HepG2 (cell line): ENCODE measurements around the gene ABCB8. TPM values are rescaled to one million over a fixed set of nuclear protein-coding genes. Genes with fewer than 3 reads are reported as not detected.

Experiments
- CREM ChIP-seq, 2 experiments: sonication (generic) in 1 of 2; formaldehyde crosslinking in 1 of 2; IDR thresholded peaks; 2 replicates each; pipeline versions ENCODE4 v1.4.0 to v1.6.1; 2016 to 2020; ENCODE audit warnings: antibody characterized with exemption in 1 of 2, mild to moderate bottlenecking in 1 of 2, missing genetic modification reagents in 1 of 2
- FLYWCH1 ChIP-seq: sonication (generic); formaldehyde crosslinking; IDR thresholded peaks from 2 replicates; pipeline ENCODE4 v1.8.1; 2023; ENCODE audit warnings: mild to moderate bottlenecking, missing genetic modification reagents
- FOXO1 ChIP-seq: sonication (generic); formaldehyde crosslinking; IDR thresholded peaks from 2 replicates; pipeline ENCODE4 v1.4.0; 2020; ENCODE audit warnings: missing genetic modification reagents
- GATAD1 ChIP-seq: IDR thresholded peaks from 2 replicates; pipeline ENCODE4 v1.6.1; 2016; ENCODE audit warnings: missing genetic modification reagents, missing compliant biosample characterization
- MLLT10 ChIP-seq: sonication (generic); formaldehyde crosslinking; IDR thresholded peaks from 2 replicates; pipeline ENCODE4 v1.4.0; 2020; ENCODE audit warnings: missing genetic modification reagents
- NFKB2 ChIP-seq: sonication (generic); formaldehyde crosslinking; IDR thresholded peaks from 2 replicates; pipeline ENCODE4 v1.4.0; 2020; ENCODE audit warnings: missing genetic modification reagents, borderline replicate concordance
- RFXANK ChIP-seq: IDR thresholded peaks from 2 replicates; pipeline ENCODE4 v1.6.1; 2016
- SP2 ChIP-seq: sonication (generic); formaldehyde crosslinking; IDR thresholded peaks from 2 replicates; pipeline ENCODE4 v1.5.1; 2020; ENCODE audit warnings: mild to moderate bottlenecking, missing genetic modification reagents
- ZFP36L2 ChIP-seq: sonication (generic); formaldehyde crosslinking; IDR thresholded peaks from 2 replicates; pipeline ENCODE4 v1.4.0; 2020; ENCODE audit warnings: missing genetic modification reagents
- ZNF20 ChIP-seq: sonication (generic); formaldehyde crosslinking; IDR thresholded peaks from 2 replicates; pipeline ENCODE4 v1.4.0; 2020; ENCODE audit warnings: mild to moderate bottlenecking, moderate library complexity, missing genetic modification reagents
- ZNF724P ChIP-seq: sonication (generic); formaldehyde crosslinking; IDR thresholded peaks from 2 replicates; pipeline ENCODE4 v1.8.0; 2022; ENCODE audit warnings: missing genetic modification reagents, borderline replicate concordance
- polyA plus RNA-seq, 8 experiments: library from polyadenylated mRNA; depleted of rRNA in 3 of 8; stranded (reverse) in 7 of 8; unstranded in 1 of 8; fragments of >200 nt; fragmentation: Illumina TruSeq in 4 of 8; extraction: Trizol in 4 of 8; gene quantifications; 2 replicates each; pipeline versions ENCODE4 v1.2.1 to v1.2.3, GENCODE V29; 2011 to 2016; ENCODE audit warnings: low read depth in 4 of 8, missing spikeins in 1 of 8, mixed read lengths in 1 of 8; ENCODE audit not compliant: insufficient read depth in 1 of 8
- total RNA-seq, 5 experiments: library from RNA; depleted of rRNA; stranded (reverse); fragments of >200 nt; fragmentation: Illumina TruSeq; extraction: Trizol; gene quantifications; 2 replicates each; pipeline ENCODE4 v1.2.3, GENCODE V29; 2016; ENCODE audit warnings: low read depth in 1 of 5
- TF ChIP-seq, protein P1 (sequence below): sonication (generic); formaldehyde crosslinking; IDR thresholded peaks from 2 replicates; pipeline ENCODE4 v1.4.0; 2020; ENCODE audit warnings: missing genetic modification reagents
- TF ChIP-seq, protein P2 (sequence below): sonication (generic); formaldehyde crosslinking; IDR thresholded peaks from 2 replicates; pipeline ENCODE4 v1.4.0; 2020; ENCODE audit warnings: missing genetic modification reagents
- TF ChIP-seq, protein P3 (sequence below): sonication (generic); formaldehyde crosslinking; IDR thresholded peaks from 2 replicates; pipeline ENCODE4 v1.5.0; 2020; ENCODE audit warnings: mild to moderate bottlenecking, missing genetic modification reagents, moderate library complexity
- TF ChIP-seq, protein P4 (sequence below): sonication (generic); formaldehyde crosslinking; IDR thresholded peaks from 2 replicates; pipeline ENCODE4 v1.4.0; 2020; ENCODE audit warnings: mild to moderate bottlenecking, missing genetic modification reagents
- TF ChIP-seq, protein P5 (sequence below): sonication (generic); formaldehyde crosslinking; IDR thresholded peaks from 2 replicates; pipeline ENCODE4 v1.8.0; 2022; ENCODE audit warnings: missing genetic modification reagents, mild to moderate bottlenecking, inconsistent platforms, borderline replicate concordance
- TF ChIP-seq, protein P6 (sequence below): sonication (generic); formaldehyde crosslinking; IDR thresholded peaks from 2 replicates; pipeline ENCODE4 v1.4.0; 2020; ENCODE audit warnings: missing genetic modification reagents

ABCB8 gene
- total and polyA plus RNA-seq, 2 of the 13 experiments (the other 11 are each of a cell fraction or from before 2014, with no cell fraction given) = 6.6 to 16.7 TPM

DNA sequence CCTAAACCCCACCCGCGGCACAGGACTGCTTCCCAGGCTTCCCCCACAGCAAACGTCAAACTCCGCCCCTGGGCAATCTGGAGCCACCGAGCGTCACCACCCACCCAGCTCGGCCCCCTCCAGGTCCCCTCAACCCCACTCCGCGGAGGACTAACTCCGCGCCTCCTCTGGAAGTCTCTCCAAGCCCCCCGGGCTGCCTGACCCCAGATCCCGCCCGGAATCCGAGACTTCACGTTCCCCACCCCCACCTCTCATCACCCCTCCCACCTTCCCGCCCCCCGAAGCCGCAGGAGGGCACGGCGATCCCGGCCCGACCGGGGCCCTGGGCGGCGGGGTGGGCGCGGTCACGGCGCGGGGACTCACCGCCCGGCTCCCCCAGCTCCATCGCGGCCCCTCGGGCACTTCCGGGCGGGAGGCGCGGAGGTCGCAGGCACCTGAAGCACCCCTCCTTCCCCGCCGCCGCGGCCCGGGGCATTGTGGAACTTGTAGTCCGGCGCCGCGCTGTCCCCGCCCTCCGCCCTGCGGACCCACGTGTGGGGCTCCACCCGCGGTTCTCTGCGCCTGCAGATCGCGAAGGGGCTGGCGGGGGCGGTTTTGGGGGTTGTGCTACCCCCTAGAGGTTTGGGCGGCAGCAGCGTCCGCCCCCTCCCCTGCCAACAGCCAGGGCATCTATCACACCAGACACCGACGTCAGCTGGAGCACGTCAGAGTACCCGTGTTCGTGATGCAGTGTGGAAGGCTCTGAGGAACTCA, 55.0 kb downstream of the ABCB8 start, which contains the start of gene TMUB1 (continued):
- no peak; the same call in 1 of the 2 replicates for TF ChIP-seq SP2 (CRISPR knock-in tag)
- TF ChIP-seq, protein P1, sequence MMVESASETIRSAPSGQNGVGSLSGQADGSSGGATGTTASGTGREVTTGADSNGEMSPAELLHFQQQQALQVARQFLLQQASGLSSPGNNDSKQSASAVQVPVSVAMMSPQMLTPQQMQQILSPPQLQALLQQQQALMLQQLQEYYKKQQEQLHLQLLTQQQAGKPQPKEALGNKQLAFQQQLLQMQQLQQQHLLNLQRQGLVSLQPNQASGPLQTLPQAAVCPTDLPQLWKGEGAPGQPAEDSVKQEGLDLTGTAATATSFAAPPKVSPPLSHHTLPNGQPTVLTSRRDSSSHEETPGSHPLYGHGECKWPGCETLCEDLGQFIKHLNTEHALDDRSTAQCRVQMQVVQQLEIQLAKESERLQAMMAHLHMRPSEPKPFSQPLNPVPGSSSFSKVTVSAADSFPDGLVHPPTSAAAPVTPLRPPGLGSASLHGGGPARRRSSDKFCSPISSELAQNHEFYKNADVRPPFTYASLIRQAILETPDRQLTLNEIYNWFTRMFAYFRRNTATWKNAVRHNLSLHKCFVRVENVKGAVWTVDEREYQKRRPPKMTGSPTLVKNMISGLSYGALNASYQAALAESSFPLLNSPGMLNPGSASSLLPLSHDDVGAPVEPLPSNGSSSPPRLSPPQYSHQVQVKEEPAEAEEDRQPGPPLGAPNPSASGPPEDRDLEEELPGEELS (CRISPR knock-in tag) = no peak
- TF ChIP-seq, protein P2, sequence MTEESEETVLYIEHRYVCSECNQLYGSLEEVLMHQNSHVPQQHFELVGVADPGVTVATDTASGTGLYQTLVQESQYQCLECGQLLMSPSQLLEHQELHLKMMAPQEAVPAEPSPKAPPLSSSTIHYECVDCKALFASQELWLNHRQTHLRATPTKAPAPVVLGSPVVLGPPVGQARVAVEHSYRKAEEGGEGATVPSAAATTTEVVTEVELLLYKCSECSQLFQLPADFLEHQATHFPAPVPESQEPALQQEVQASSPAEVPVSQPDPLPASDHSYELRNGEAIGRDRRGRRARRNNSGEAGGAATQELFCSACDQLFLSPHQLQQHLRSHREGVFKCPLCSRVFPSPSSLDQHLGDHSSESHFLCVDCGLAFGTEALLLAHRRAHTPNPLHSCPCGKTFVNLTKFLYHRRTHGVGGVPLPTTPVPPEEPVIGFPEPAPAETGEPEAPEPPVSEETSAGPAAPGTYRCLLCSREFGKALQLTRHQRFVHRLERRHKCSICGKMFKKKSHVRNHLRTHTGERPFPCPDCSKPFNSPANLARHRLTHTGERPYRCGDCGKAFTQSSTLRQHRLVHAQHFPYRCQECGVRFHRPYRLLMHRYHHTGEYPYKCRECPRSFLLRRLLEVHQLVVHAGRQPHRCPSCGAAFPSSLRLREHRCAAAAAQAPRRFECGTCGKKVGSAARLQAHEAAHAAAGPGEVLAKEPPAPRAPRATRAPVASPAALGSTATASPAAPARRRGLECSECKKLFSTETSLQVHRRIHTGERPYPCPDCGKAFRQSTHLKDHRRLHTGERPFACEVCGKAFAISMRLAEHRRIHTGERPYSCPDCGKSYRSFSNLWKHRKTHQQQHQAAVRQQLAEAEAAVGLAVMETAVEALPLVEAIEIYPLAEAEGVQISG (CRISPR knock-in tag) = peak; percentile 90
- TF ChIP-seq, protein P3, sequence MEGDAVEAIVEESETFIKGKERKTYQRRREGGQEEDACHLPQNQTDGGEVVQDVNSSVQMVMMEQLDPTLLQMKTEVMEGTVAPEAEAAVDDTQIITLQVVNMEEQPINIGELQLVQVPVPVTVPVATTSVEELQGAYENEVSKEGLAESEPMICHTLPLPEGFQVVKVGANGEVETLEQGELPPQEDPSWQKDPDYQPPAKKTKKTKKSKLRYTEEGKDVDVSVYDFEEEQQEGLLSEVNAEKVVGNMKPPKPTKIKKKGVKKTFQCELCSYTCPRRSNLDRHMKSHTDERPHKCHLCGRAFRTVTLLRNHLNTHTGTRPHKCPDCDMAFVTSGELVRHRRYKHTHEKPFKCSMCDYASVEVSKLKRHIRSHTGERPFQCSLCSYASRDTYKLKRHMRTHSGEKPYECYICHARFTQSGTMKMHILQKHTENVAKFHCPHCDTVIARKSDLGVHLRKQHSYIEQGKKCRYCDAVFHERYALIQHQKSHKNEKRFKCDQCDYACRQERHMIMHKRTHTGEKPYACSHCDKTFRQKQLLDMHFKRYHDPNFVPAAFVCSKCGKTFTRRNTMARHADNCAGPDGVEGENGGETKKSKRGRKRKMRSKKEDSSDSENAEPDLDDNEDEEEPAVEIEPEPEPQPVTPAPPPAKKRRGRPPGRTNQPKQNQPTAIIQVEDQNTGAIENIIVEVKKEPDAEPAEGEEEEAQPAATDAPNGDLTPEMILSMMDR (CRISPR knock-in tag) = no peak
- peak; percentile 48; the same call in 1 of the 2 replicates for TF ChIP-seq NFKB2 (CRISPR knock-in tag)
- TF ChIP-seq, protein P4, sequence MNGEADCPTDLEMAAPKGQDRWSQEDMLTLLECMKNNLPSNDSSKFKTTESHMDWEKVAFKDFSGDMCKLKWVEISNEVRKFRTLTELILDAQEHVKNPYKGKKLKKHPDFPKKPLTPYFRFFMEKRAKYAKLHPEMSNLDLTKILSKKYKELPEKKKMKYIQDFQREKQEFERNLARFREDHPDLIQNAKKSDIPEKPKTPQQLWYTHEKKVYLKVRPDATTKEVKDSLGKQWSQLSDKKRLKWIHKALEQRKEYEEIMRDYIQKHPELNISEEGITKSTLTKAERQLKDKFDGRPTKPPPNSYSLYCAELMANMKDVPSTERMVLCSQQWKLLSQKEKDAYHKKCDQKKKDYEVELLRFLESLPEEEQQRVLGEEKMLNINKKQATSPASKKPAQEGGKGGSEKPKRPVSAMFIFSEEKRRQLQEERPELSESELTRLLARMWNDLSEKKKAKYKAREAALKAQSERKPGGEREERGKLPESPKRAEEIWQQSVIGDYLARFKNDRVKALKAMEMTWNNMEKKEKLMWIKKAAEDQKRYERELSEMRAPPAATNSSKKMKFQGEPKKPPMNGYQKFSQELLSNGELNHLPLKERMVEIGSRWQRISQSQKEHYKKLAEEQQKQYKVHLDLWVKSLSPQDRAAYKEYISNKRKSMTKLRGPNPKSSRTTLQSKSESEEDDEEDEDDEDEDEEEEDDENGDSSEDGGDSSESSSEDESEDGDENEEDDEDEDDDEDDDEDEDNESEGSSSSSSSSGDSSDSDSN (CRISPR knock-in tag) = peak; percentile 20; the same call in 1 of the 2 replicates
- TF ChIP-seq, protein P5, sequence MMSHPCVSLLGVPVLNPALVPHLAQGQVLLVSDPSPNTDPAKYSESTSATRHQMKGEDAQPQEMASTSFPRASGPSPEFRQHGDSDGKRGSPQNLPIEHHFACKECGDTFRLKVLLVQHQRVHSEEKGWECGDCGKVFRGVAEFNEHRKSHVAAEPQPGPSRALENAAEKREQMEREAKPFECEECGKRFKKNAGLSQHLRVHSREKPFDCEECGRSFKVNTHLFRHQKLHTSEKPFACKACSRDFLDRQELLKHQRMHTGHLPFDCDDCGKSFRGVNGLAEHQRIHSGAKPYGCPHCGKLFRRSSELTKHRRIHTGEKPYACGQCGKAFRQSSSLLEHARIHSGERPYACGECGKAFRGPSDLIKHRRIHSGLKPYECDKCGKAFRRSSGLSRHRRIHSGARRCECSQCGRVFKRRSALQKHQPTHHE (CRISPR knock-in tag) = no peak
- TF ChIP-seq ZNF724P (CRISPR knock-in tag) = no peak
- TF ChIP-seq MLLT10 (CRISPR knock-in tag) = no peak
- no peak for TF ChIP-seq ZNF20 (CRISPR knock-in tag)
- TF ChIP-seq, protein P6, sequence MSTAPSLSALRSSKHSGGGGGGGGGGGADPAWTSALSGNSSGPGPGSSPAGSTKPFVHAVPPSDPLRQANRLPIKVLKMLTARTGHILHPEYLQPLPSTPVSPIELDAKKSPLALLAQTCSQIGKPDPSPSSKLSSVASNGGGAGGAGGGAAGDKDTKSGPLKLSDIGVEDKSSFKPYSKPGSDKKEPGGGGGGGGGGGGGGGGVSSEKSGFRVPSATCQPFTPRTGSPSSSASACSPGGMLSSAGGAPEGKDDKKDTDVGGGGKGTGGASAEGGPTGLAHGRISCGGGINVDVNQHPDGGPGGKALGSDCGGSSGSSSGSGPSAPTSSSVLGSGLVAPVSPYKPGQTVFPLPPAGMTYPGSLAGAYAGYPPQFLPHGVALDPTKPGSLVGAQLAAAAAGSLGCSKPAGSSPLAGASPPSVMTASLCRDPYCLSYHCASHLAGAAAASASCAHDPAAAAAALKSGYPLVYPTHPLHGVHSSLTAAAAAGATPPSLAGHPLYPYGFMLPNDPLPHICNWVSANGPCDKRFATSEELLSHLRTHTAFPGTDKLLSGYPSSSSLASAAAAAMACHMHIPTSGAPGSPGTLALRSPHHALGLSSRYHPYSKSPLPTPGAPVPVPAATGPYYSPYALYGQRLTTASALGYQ (CRISPR knock-in tag) = no peak
- TF ChIP-seq ZFP36L2 (CRISPR knock-in tag) = no peak
- TF ChIP-seq CREM (IDR thresholded peaks at IDR 0.05) = no peak
- no peak for TF ChIP-seq CREM (CRISPR knock-in tag; IDR thresholded peaks at IDR 0.05)
- no peak for TF ChIP-seq FLYWCH1 (CRISPR knock-in tag)
- TF ChIP-seq RFXANK = no peak
- TF ChIP-seq GATAD1 = peak; percentile 64
- TF ChIP-seq FOXO1 (CRISPR knock-in tag) = no peak
